ENCODE results near the gene FAM120C.

The FAM120C gene

DNA sequence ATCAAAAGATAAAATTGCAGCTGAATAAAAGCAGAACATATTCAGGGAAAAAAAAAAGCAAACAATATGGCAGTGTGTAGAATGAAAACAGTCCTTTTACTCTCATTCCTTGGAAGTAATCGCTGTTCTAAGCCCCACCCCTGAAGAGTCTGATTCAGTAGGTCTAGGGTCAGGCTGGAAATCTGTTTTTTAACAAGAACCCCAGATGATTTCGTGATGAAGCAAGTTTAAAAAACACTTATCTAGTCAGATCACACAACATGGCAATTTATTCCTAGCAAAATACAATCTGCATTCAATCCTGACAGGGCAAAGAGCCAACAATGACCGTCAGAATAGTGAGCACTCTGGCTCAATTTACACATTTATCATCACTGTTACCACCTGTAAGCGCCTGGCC is 16.1 kb downstream of the FAM120C start:
- DNase-seq, result no peak

- DNase-seq, result no peak
Measured at GRCh38 chrX:54157561-54157960, 25.5 kb downstream of the FAM120C start.

GRCh38 chrX:54134269-54134668 is 48.8 kb downstream of the FAM120C start:
- no peak for DNase-seq

- DNase-seq, result no peak
Measured at GRCh38 chrX:54116391-54116790, 66.7 kb downstream of the FAM120C start.

DNA sequence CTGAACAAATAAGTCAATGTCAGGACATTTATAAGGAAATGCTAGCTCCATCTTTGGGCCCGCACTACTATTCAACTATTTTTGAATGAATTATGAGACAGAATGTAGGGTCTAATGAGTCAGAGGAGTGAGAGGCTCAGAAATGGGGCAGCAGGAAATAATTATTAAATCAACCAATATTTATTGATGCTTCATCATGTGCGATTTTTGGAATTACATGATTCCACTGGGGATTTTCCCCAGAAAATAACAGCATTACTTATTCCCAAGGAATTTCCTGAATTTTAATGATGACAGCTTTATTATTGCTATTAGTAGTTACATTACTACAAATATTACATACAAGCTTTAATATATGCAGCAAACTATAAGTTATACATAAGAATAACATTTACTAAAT is 89.5 kb downstream of the FAM120C start:
- DNase-seq, result no peak

DNA sequence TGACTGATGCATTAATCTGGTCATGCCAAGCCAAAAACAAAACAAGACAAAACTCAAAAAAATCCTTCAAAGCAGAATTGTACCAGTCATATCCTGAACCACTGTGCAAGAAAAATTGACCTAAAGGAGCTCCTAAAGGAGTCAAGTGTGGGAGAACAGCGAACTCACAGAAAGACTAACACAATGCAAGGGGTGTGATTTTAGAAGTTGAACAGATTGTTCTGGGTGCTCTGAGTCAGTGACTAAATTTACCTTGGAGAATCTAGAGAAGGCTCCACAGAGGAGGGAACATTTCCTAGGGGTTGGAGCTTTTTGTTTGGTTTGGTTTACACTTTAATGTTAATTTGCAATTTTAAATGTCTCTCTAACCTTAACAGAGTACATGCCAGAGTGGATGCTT is 89.9 kb downstream of the FAM120C start:
- DNase-seq, result no peak

- no peak for DNase-seq
Measured at GRCh38 chrX:54090880-54091279, 92.2 kb downstream of the FAM120C start.

GRCh38 chrX:54089191-54089590 is 93.9 kb downstream of the FAM120C start:
- DNase-seq, result no peak

GRCh38 chrX:54087661-54088060 is 95.4 kb downstream of the FAM120C start:
- DNase-seq, result no peak

GRCh38 chrX:54085666-54086065 is 97.4 kb downstream of the FAM120C start:
- no peak for DNase-seq

DNA sequence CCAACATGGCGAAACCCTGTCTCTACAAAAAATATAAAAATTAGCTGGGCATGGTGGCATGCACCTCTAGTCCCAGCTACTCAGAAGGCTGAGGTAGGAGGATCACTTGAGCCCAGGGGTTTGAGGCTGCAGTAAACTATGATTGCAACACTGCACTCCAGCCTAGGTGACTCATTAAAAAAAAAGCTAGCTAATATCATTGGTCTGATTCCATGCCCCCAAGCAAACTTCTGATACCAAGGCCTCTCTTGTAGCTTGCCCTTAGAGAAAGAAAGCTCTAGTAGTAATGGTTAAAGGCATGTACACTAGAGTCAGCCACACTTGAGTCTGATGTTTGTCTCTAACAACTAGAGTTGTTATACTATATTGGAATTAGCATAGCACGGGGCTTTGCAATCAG is 106.2 kb downstream of the FAM120C start:
- DNase-seq, result no peak

DNA sequence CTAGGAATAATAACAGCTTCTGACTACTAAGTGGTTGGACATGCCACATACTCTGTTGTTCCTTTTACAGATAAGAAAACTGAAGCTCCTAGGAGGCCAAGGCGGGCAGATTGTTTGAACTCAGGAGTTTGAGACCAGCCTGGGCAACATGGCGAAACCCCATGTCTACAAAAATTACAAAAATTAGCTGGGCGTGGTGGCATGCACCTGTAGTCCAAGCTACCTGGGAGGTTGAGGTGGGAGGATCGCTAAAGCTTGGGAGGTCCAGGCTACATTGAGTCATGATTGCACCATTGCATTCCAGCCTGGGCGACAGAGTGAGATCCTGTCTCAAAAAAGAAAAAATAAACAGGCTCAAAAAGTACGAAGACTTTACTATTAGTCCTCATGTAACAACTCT is 108.2 kb downstream of the FAM120C start:
- no peak for DNase-seq

GRCh38 chrX:54067766-54068165 is 115.3 kb downstream of the FAM120C start:
- DNase-seq, result no peak

DNA sequence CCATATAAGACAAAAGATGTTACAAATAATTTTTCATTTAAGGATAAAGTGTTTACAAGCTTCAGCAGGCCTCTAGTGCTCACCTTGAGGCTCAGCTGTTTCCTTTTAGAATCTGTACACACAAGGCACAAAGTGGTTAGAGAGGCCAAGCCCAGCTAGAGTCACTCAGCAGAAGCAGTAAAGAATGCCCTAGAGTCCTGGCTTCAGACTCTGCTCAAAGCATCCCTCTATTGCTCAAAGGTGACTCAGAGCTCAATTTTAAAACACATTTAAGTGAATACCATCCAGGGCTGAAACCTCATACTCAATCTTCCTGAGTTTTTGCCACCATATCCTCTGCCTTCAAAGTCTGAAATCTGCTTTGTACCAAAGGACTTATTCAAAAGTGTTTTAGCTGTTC is 116.2 kb downstream of the FAM120C start:
- DNase-seq, result no peak

- DNase-seq, result no peak
Measured at GRCh38 chrX:54064564-54064963, 118.5 kb downstream of the FAM120C start.

DNA sequence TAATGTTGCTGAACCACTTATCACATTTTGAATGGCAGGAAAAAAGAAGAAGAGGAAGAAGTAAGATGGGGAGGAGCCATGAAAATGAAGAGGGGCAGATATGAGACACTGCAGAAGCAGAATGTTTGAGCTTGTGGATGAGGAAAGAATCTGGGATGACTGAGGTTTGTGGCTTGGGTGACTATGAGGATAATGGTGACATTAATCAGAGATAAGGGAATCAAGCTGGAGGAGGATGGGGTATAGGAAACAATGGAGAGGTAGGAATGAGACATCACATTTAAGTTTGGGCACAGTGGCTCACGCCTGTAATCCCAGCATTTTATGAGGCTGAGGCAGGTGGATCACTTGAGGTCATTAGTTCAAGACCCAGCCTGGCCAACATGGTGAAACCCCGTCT is 119.7 kb downstream of the FAM120C start:
- DNase-seq, result no peak

DNA sequence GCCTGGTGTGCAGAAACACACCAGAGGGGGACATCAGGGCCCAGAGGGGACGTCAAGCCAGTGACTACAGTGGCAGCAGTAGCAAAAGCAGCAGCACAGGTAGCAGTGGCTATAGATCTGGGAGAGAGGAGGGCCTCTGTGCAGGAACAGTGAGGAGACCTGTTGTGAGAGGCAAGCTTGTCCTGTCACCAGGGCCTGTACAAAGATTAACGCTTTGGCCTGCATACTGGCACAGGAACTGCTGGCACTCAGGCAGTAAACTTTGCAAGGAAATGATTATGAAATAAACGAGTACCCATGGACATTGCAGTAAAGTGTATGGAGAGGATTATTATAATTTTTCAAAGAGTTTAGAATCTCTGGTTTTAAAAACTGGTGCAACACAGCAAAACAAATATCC is 133.3 kb downstream of the FAM120C start:
- DNase-seq, result no peak

DNA sequence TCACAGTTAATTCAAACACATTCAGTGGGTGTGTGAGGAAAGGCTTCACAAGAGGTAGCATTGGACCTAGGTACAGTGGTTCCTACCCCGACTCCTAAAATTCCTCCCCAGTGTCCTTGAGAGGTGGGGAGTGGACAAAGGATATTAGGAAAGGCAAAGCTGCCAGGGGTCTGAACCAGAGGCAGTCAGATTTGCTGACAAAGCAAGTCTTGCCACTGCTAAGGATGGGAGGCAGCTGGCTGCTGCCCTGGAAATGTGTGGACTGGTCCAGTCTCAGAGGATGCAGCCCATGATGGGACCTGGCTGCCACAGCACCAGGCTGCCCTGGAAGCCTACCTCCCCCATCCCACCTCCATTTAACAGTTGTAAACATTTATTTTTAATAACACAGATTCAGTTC is 134.6 kb downstream of the FAM120C start:
- DNase-seq, result no peak

- DNase-seq, result peak; percentile 37
Measured at GRCh38 chrX:54045563-54046228, 137.4 kb downstream of the FAM120C start.

DNA sequence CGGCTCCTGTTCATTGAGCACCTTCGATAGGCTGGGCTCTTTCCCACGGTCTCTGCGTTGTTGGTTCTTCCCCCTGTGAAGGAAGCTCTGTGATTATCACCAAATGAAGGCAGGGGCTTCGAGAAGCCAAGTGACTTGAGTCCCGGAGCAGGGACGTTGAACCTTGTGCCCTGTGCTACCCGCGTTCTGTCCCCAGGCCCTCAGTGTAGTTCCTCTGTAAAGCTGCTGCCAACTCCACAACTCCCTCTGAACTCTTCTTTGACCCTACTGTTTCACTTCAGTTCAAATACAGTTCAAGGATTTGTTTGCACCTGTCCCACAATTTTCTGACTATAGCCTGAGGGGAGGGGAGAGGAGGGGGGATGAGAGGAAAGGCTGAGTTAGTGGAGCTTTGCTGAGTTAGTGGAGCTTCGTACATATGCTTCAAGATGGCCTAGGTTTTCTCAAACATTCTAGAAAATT is 138.1 kb downstream of the FAM120C start:
- peak; percentile 60 for DNase-seq

GRCh38 chrX:54044126-54044876 is 138.8 kb downstream of the FAM120C start, which contains the start of gene PHF8:
Gene PHF8, minus strand, starts transcription at chrX:54044473. Its CDS starts 1,745 bp downstream, at chrX:54042728.
- peak; percentile 91 for DNase-seq

- no peak for DNase-seq
Measured at GRCh38 chrX:54043541-54044125, 139.4 kb downstream of the FAM120C start.

DNA sequence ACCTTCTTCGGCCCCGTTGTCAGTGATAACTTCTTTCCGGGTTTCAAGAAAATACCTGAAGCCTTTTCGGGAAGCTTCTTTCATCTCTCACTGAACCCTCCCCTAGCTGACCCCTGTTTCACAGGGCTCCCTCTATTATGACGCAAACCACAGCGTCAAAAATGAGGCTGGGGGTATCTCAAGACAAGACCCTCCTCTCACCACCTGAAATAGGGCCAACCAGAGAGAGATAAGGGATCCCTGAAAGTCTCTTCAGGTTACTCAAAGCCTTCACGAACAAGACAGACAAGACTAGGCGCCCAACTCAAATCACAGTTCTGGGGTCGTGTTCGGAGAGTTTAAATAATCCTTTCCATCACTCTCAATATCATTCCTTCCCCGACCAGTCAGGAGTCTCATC is 140.0 kb downstream of the FAM120C start:
- DNase-seq, result no peak

- DNase-seq, result no peak
Measured at GRCh38 chrX:54042609-54043021, 140.4 kb downstream of the FAM120C start.
